OCI-LY1 (cell line): Measurements from ENCODE around the gene PPP4C.

ENCODE experiments used
- CTCF ChIP-seq: fragments of 200-600 bp; sonication (generic), shearing (Covaris generic); IDR thresholded peaks from 2 replicates; pipeline ENCODE4 v1.5.1; 2017; ENCODE audit warnings: mild to moderate bottlenecking, antibody characterized with exemption, low read length, moderate library complexity, mixed read lengths
- EZH2 ChIP-seq: fragments of 200-600 bp; sonication (generic), shearing (Covaris generic); IDR thresholded peaks from 2 replicates; pipeline ENCODE4 v1.8.0; 2017; ENCODE audit warnings: borderline replicate concordance, mixed run types, mild to moderate bottlenecking, antibody characterized with exemption, low read length, moderate library complexity, mixed read lengths

- no peak for TF ChIP-seq CTCF
- no peak for TF ChIP-seq EZH2
These were observed 28.7 kb downstream of the PPP4C start for GRCh38 chr16:30104492-30104891.
